K562 (cell line): ENCODE results near the gene ZNF574. TPM values are rescaled to one million over a fixed set of nuclear protein-coding genes. Genes with fewer than 3 reads are reported as not detected.

Experiments used
- ATAC-seq: fragments of 200-7000 bp; cut with Tn5 transposase; 3 replicates; pipeline ENCODE4 v1.9.1; 2020; ENCODE audit warnings: moderate library complexity
- BruUV-seq: library from RNA; stranded (reverse); fragments of 400-500 nt; replicated peaks from 2 replicates; lab custom pipeline; 2021; lab: Mats Ljungman, UMichigan
- CTCF ChIA-PET: fragments of 300-600 bp; formaldehyde crosslinking; extraction: SDS; loops from one replicate; lab custom pipeline; 2021; ENCODE audit warnings: low intra/inter-chr PET ratio; lab: Yijun Ruan, JAX
- POLR2A ChIA-PET: fragments of 300-600, 350-650 bp; sonication (Branson Sonifier 250); formaldehyde crosslinking; extraction: SDS; loops from one replicate; lab custom pipeline; 2021; ENCODE audit warnings: antibody characterized with exemption, inconsistent platforms; lab: Yijun Ruan, JAX
- DNase-seq, 4 experiments: peaks; one replicate each; pipeline versions ENCODE4 v3.0.0 to v3.0.0-alpha.2; 2011 to 2018; ENCODE audit warnings: low spot score in 3 of 4, mixed read lengths in 3 of 4; ENCODE audit errors: extremely low read depth in 1 of 4
- FAIRE-seq: peaks from 2 replicates; lab custom pipeline; 2011; peaks lifted over from hg19 to GRCh38; lab: Jason Lieb, UNC
- H2AFZ ChIP-seq: 2 replicates; pipeline ENCODE4 v1.6.0; 2011; ENCODE audit warnings: low read depth, low read length, control low read depth, inconsistent platforms
- H3K27ac ChIP-seq: fragments of 200-600 bp; 3 replicates; pipeline ENCODE4 v1.8.0; 2011; ENCODE audit warnings: low read depth, mild to moderate bottlenecking, control low read depth, inconsistent platforms, low read length, moderate library complexity, mixed read lengths; ENCODE audit errors: extremely low read depth
- H3K27me3 ChIP-seq, 2 experiments: fragments of 300-600 bp in 1 of 2; 2 replicates in 1 of 2; 3 replicates in 1 of 2; pipeline versions ENCODE4 v1.6.0 to v1.8.0; 2011; ENCODE audit warnings: inconsistent platforms in 2 of 2, low read length in 2 of 2, mild to moderate bottlenecking in 1 of 2, mixed read lengths in 1 of 2, moderate library complexity in 1 of 2; ENCODE audit not compliant: control insufficient read depth in 2 of 2, insufficient read depth in 2 of 2
- H3K36me3 ChIP-seq: fragments of 300-600 bp; 3 replicates; pipeline ENCODE4 v1.8.0; 2011; ENCODE audit warnings: mild to moderate bottlenecking, low read length, inconsistent platforms; ENCODE audit not compliant: control insufficient read depth, insufficient read depth
- H3K4me1 ChIP-seq, 2 experiments: fragments of 200-600 bp in 1 of 2; replicated peaks in 1 of 2; 2 replicates in 1 of 2; 3 replicates in 1 of 2; pipeline versions ENCODE4 v1.5.1 to v1.8.0; 2011; ENCODE audit warnings: inconsistent platforms in 2 of 2, low read length in 2 of 2, mild to moderate bottlenecking in 1 of 2, mixed read lengths in 1 of 2, moderate library complexity in 1 of 2; ENCODE audit not compliant: control insufficient read depth in 2 of 2, insufficient read depth in 2 of 2
- H3K4me2 ChIP-seq: 2 replicates; pipeline ENCODE4 v1.6.1; 2011; ENCODE audit warnings: low read length, control low read depth, inconsistent platforms, mixed read lengths; ENCODE audit not compliant: insufficient read depth
- H3K4me3 ChIP-seq: fragments of 200-600 bp; sonication (generic), shearing (Covaris generic); 2 replicates; pipeline ENCODE4 v1.5.1; 2016; ENCODE audit warnings: control low read depth, inconsistent platforms
- H3K79me2 ChIP-seq: fragments of 200-600 bp; 3 replicates; pipeline ENCODE4 v1.8.0; 2011; ENCODE audit warnings: low read length, inconsistent platforms; ENCODE audit not compliant: control insufficient read depth, insufficient read depth
- H3K9ac ChIP-seq, 2 experiments: 2 replicates each; pipeline versions ENCODE4 v1.6.0 to v1.6.1; 2011; ENCODE audit warnings: low read depth in 2 of 2, low read length in 2 of 2, control low read depth in 1 of 2, inconsistent platforms in 1 of 2, mild to moderate bottlenecking in 1 of 2, mixed read lengths in 1 of 2; ENCODE audit not compliant: insufficient read depth in 1 of 2
- H3K9me1 ChIP-seq: one replicate; pipeline ENCODE4 v1.6.0; 2011; ENCODE audit warnings: inconsistent platforms, mild to moderate bottlenecking, low read length, moderate library complexity; ENCODE audit not compliant: control insufficient read depth, insufficient read depth
- H3K9me3 ChIP-seq: replicated peaks from 2 replicates; pipeline ENCODE4 v1.5.1; 2011; ENCODE audit warnings: low read depth, low read length, inconsistent platforms; ENCODE audit not compliant: control insufficient read depth, insufficient read depth
- H4K20me1 ChIP-seq: replicated peaks from 2 replicates; pipeline ENCODE4 v1.6.1; 2011; ENCODE audit warnings: low read length, inconsistent platforms, mixed read lengths; ENCODE audit not compliant: control insufficient read depth, insufficient read depth
- E2F4 ChIP-seq: sonication (generic); formaldehyde crosslinking; IDR thresholded peaks from 2 replicates; pipeline ENCODE4 v1.8.0; 2022; ENCODE audit warnings: mild to moderate bottlenecking, low read depth, missing genetic modification reagents
- SAP30 ChIP-seq: fragments of 200-600 bp; sonication (generic); IDR thresholded peaks from 2 replicates; pipeline ENCODE4 v1.6.1; 2012; ENCODE audit warnings: borderline replicate concordance, low read depth, mild to moderate bottlenecking, moderate library complexity, low read length, control low read depth, inconsistent platforms; ENCODE audit not compliant: insufficient read depth, poor library complexity, severe bottlenecking
- ZKSCAN8 ChIP-seq: fragments of 200-800 bp; sonication (Bioruptor generic); IDR thresholded peaks from 2 replicates; pipeline ENCODE4 v1.6.1; 2016; ENCODE audit warnings: missing genetic modification characterization, missing compliant biosample characterization
- ZNF436 ChIP-seq: fragments of 250-450, 450-650 bp; sonication (Bioruptor Pico); formaldehyde crosslinking; IDR thresholded peaks from 2 replicates; pipeline ENCODE4 v1.7.0; 2020; ENCODE audit warnings: mild to moderate bottlenecking
- ZNF592 ChIP-seq: fragments of 450-650 bp; IDR thresholded peaks from 2 replicates; pipeline ENCODE4 v1.6.1; 2017; ENCODE audit warnings: antibody characterized with exemption, mild to moderate bottlenecking
- ZNF830 ChIP-seq: fragments of 250-450 bp; sonication (Bioruptor Pico); IDR thresholded peaks from 2 replicates; pipeline ENCODE4 v1.5.0; 2021; ENCODE audit warnings: mild to moderate bottlenecking
- ZZZ3 ChIP-seq: fragments of 450-650 bp; IDR thresholded peaks from 2 replicates; pipeline ENCODE4 v1.6.1; 2016; ENCODE audit warnings: antibody characterized with exemption, mild to moderate bottlenecking, moderate library complexity
- WGBS: fragments of 100-300 bp; shearing (Covaris generic); methylation state at CpG from one replicate; pipeline ENCODE4 v1.1.6; 2016; ENCODE audit warnings: low coverage, mixed read lengths; ENCODE audit not compliant: insufficient coverage; ENCODE audit errors: missing lambda C conversion rate; 5-methylcytosine and 5-hydroxymethylcytosine counted together
- in situ Hi-C: fragments of 300-500 bp; cut with MboI; formaldehyde crosslinking; loops from 4 replicates; pipeline ENCODE4 v1.15.0; 2018; ENCODE audit warnings: inconsistent platforms, mixed read lengths
- intact Hi-C: fragments of 100-400 bp; cut with micrococcal nuclease; formaldehyde crosslinking; loops from 2 replicates; pipeline ENCODE4 v1.14.2; 2022
- polyA plus RNA-seq, 8 experiments: library from polyadenylated mRNA; depleted of rRNA in 4 of 8; stranded (reverse) in 5 of 8; unstranded in 3 of 8; fragments of >200 nt; fragmentation: Nextera tagmentation in 2 of 8; fragmentation: Illumina TruSeq in 1 of 8; extraction: Ambion mirVana in 2 of 8; extraction: Trizol in 1 of 8; gene quantifications; 2 replicates each; pipeline versions ENCODE4 v1.2.1 to v1.2.3, GENCODE V29; 2011 to 2014; ENCODE audit warnings: inconsistent platforms in 1 of 8, missing spikeins in 1 of 8
- total RNA-seq, 7 experiments: library from RNA; depleted of rRNA in 6 of 7; stranded (reverse); fragments of >200 nt in 6 of 7; fragmentation: Illumina TruSeq in 2 of 7; extraction: Trizol in 2 of 7; gene quantifications; 2 replicates each; pipeline versions ENCODE4 v1.2.1 to v1.2.3, GENCODE V29; 2011 to 2021; ENCODE audit warnings: low replicate concordance in 1 of 7

Gene ZNF574
- total and polyA plus RNA-seq, 9 of the 15 experiments (the other 6 are each of a cell fraction or from before 2014, with no cell fraction given): 0.24 to 20.7 (median 8.4) TPM

- TF ChIP-seq ZZZ3: no peak
These were observed 47.4 kb upstream of the ZNF574 start (continued) for GRCh38 chr19:42028304-42029216.

DNA sequence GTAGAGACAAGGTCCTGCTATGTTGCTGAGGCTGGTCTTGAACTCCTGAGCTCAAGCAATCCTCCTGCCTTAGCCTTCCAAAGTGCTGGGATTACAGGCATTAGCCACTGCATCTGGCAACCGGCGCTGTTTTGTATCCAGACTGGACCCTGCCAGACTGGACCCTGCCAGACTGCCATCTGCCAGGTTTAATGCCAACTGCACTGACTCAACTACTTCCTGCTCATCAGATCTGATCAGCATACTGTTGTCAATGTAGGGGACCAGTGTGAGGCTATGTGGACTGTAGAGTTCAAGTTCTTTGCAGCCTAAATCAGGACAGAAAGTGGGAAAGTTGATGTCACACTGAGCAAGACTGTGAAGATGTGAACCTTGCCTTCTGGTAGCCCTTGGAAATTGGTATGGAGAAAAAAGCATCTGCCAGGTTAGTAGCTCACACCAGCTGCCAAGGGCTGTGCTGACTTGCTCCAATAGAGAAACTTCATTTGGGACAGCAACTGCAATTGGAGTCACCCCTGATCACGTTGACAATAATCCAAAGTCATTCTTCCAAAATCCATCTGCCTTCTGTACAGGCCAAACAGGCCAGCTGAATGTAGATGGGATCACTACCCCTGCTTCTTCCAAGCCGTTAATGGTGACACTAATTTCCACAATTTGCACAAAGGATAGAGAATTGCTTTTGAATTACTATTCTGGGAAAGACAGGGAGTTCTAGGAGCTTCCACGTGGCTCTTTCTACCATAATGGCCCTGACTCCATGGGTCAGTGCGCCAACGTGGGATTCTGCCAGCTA, 45.1 kb upstream of the ZNF574 start:
- H3K9me3 ChIP-seq: no peaks in the 10 kb centered on the region
- intact Hi-C loops (no loop called here), in situ Hi-C loops (no loop called here)
- no peak overlapping the region for H3K27ac ChIP-seq
- no peak overlapping the region for H3K4me2 ChIP-seq
- ChIA-PET POLR2A (interaction anchor here (1.0 kb wide), 1 partner anchor 170 kb away, joined by 3 read pairs; no protein-coding TSS in a partner anchor), CTCF (no interaction called here)
- H3K79me2 ChIP-seq: no peaks in the 10 kb centered on the region
- no TSS peak for BruUV-seq
- FAIRE-seq: no peak
- no peak overlapping the region for H3K4me3 ChIP-seq
- H4K20me1 ChIP-seq: peaks cover 4% of the 10 kb centered on the region; the same call in 1 of the 2 replicates
- H3K36me3 ChIP-seq: no peaks in the 10 kb centered on the region
- DNase-seq: no peak
- TF ChIP-seq ZNF592 (no peak), ZNF830 (CRISPR knock-in tag) (no peak), SAP30 (no peak), ZNF436 (CRISPR knock-in tag) (no peak), E2F4 (CRISPR knock-in tag) (no peak), ZKSCAN8 (CRISPR knock-in tag) (no peak)
- peaks cover 23 to 42% of the 10 kb centered on the region in 2 experiments for H3K27me3 ChIP-seq
- 0% methylated on average over 7 of the region's 7 CpGs for WGBS
- no peak overlapping the region for H2AFZ ChIP-seq
- no peak overlapping the region for H3K9ac ChIP-seq
- no peak for ATAC-seq
- no peaks in the 10 kb centered on the region for H3K4me1 ChIP-seq
- H3K9me1 ChIP-seq: no peaks in the 10 kb centered on the region
